ENCODE measurements around the gene MRPS15.

MRPS15 gene

GRCh38 chr1:36411674-36412648, 52.2 kb downstream of the MRPS15 start:
- TF ChIP-seq CTCF (IDR thresholded peaks at IDR 0.05; ENCODE audit: insufficient read depth, low read depth, low read length, missing control alignments), result no peak
- DNase-seq (ENCODE audit: low read depth), result peak; percentile 68
- H3K4me3 ChIP-seq (ENCODE audit: low read length), result no peak overlapping the region

- TF ChIP-seq CTCF (IDR thresholded peaks at IDR 0.05; ENCODE audit: insufficient read depth, low read depth, low read length, missing control alignments), result no peak
These were observed 55.7 kb downstream of the MRPS15 start for GRCh38 chr1:36408479-36408878.

GRCh38 chr1:36406440-36406839, 57.7 kb downstream of the MRPS15 start:
- TF ChIP-seq CTCF (IDR thresholded peaks at IDR 0.05; ENCODE audit: insufficient read depth, low read depth, low read length, missing control alignments), result no peak
- DNase-seq (ENCODE audit: low read depth), result no peak
- H3K4me3 ChIP-seq (ENCODE audit: low read length), result no peak overlapping the region

More at GRCh38 chr1:36408479-36408878, 55.7 kb downstream of the MRPS15 start:
- no peak overlapping the region for H3K4me3 ChIP-seq (ENCODE audit: low read length)
- peak; percentile 29 for DNase-seq (ENCODE audit: low read depth)
